RPMI7951 (cell line): ENCODE measurements around the gene ME3. TPM values are rescaled to one million over a fixed set of nuclear protein-coding genes. Genes with fewer than 3 reads are reported as not detected.

ENCODE experiments used
- DNase-seq: peaks from one replicate; pipeline ENCODE4 v3.0.0-alpha.2; 2012; ENCODE audit warnings: low read depth
- total RNA-seq: library from RNA; depleted of rRNA; stranded (reverse); fragments of >200 nt; shearing (Covaris generic); gene quantifications from 2 replicates; pipeline ENCODE4 v1.2.3, GENCODE V29; 2014; rRNA removed

ME3 gene
- total RNA-seq, result 2.8 and 5.5 TPM in 2 replicates

DNA sequence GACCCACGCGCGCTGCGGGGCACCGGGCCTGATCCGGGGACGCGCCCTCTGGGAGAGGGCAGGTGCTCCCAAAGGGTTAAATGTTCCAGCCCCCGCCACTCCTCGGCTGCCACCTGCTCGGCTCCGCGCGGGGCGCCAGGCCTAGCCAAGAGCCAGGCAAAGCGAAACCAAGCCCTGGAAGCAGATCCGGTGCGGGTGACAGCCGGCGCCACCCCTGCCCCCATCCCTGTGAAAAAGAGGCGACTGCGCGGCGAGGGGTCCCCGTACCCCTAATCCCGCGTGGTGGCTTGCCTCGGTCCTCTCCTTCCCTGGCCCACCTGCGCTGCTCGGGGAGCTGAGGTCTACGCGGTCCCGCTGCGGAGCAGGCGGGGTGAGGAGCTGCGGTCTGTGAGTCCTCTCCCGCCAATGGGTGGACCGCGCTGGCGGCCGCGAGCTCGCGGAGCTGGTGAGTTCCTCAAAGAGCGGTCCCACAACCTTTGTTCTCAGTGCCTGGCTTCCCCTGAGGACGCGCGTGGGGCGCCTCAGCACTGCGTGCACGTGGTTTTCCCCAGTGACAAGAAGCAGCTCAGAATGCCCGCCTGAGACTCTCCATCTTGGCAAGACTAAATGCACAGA, at the start of gene ME3:
TSS of gene ME3 (minus strand) at position 610 of the 615 bp plus-strand sequence.
- peak; percentile 49 for DNase-seq

DNA sequence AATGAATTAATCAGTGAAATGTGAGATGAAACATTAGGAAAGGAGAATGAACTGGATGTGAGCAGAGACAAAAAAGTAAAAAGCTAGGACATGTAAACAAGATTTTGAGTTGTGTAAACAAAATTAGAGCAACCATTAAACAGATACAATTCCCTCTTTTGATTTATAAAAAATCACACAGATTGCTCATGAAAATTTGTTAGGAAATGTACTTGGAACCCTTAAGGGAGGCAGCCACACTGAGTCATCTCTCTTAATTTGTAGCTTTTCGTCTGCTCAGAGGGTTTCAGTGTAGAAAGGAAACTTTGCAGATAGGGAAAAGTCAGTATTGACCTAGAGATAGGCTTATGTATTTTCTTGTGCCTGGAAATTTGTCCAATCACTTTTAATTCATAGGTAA, 49.6 kb upstream of the ME3 start:
- DNase-seq, result peak; percentile 64

DNA sequence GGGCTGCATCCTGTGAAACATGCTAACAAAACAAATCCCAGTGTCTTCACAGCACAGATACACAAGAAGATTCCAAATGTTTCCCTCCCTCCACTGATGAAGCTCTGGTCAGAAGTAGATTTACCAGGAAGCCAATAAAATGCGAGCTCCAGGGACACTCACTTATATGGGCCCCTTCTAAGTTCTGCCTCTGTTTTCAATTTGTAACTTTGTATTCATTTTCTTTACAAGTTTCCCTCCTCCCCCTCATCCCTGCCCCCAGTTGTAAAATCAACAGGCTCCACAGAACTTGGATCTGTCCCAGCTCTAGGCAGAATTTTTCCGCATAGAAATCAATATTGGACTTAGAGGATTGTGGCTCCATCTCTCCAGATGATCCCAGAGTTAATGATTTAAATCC, 48.1 kb upstream of the ME3 start:
- DNase-seq, result no peak

DNA sequence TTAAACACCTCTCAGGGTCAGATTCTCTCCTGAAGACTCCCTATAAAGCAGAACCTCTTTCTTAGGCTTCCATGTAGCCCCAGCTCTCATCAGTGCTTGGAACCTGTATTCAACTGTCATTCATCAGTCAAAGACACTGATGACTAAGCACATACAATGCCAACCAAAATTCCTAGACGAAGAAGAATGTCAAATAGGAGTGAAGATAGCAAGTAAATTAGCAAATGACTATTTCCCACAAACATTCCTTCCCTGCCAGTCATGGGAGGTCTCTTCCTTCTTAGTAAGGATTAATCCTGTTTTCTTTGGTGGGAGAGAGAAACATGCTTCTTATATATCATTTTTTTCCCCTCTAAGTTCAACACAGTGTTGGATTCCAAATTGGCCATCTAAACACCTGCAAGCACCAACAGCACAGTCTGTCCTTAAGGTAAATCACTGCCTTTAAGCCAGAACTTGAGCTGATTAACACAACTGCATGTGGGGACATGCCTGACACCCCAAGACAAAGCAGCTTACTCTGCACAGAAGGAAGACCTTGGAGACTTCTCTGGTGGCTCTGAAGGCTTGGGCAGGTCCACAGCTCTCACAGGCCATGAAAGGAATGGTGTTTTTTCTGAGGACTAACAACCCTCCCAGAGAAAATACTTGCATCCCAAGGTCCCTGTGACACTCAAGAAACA, 47.5 kb upstream of the ME3 start:
- peak; percentile 96 for DNase-seq

DNA sequence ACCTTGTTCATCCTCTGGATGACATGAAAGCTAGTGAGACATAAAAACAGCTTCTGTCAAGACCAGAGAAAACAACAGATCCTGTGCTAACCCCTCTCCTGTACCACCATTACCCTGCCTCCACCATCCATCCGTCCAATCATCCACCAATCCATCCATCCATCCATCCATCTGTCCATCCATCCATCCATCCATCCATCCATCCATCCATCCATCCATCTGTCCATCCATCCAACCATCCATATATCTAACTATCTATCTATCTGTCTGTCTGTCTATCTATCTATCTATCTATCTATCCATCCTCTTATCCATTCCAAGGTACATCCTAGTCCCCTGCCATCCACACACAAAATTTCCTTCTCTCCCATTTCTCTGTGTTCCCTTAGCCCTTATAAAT, 46.6 kb upstream of the ME3 start:
- DNase-seq, result no peak

DNA sequence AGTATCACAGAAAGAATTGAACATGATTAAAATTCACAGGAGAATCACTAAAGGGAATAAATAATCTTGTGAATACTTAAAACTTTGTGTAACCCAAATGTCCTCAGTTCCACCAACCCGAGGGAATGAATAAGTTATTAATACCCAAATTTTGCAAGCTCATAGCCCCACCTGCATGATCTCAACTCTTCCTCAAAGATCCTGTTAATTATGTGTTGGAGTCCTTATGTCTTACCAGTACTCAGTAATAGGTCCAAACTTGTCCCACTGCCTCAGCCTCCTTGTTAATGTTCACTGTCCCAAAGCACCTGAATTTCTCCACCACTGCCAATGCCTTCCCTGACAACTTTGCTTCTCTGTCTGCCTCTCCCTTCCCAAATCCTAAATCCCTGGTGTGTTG, 46.1 kb upstream of the ME3 start:
- no peak for DNase-seq

DNA sequence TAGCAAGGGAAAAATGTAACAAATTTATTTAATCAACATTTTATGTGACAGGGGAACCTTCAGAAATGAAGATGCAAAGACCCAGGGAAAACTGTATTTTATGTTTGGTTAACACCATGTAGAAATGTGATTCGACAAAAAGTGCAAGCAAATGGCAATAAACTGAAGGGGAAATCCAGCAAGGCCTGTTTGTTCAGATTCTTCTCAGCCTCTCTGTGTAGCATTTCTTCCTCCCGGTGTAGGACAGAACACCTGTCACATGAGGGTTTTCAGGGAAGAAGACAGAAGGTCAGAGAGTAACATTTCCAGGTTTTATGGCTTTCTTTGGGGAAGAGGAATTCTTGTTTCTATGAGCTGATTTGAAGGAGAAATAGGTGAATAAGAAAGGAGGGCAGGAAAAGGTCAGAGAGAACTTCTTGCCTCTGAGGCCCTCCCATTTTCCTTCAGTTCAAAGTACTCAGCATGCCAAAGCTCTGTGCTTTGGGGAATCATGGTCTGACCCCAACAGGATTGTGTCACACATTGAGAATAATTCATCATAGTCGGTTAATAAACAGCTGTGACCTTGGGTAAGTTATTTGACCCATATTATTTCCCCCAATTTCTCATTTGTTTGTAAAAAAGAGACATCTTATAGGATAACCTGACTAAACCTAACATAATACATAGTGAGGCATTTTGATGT, 45.5 kb upstream of the ME3 start:
- no peak for DNase-seq

DNA sequence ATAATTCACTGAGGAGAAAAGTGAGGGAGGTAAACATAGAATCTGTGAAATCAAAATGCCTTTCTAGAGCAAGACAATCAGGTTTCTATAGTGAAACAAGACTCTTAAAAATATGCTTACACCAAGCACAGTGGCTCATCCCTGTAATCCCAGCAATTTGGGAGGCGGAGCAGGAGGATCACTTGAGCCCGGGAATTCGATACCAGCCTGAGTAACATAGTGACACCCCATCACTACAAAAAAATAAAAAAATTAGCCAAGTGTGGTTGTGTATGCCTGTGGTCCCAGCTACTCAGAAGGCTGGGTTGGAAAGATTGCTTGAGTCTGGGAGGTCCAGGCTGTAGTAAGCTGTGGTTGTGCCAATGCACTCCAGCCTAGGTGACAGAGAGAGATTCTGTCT, 43.2 kb upstream of the ME3 start:
- no peak for DNase-seq

DNA sequence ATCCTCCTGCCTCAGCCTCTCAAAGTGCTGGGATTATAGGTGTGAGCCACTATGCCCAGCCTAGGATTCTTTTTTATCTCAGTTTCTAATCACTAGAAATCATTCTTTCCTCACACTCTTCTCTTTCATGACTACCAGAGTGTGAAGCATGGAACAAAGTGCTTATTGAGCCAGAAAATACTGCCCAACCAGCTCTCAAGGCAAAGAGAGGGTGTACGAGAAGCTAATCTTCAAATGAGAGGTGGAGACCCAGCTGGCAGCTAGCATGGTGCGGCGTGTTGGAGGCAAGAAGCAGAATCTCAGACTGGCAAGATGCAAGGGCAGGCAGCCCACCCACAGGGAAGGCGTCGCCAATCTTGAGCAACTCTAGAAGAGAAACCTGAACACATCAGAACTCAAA, 41.1 kb upstream of the ME3 start:
- no peak for DNase-seq

DNA sequence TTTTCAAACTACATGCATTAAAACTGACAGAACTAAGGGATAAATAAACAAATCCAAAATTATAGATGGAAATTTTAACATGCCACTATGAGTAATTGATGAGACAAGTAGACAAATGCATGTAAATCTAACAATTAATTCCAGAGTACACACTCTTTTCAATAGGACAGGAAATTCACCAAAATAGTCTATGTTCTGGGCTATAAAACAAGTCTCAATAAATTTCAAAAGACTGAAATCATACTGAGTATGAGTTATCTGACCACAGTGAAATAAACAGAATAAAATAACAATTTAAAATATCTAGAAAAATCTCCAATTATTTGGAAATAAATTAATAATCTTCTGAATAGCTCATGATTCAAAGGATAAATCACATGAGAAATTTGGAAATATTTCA, 38.5 kb upstream of the ME3 start:
- DNase-seq, result no peak

DNA sequence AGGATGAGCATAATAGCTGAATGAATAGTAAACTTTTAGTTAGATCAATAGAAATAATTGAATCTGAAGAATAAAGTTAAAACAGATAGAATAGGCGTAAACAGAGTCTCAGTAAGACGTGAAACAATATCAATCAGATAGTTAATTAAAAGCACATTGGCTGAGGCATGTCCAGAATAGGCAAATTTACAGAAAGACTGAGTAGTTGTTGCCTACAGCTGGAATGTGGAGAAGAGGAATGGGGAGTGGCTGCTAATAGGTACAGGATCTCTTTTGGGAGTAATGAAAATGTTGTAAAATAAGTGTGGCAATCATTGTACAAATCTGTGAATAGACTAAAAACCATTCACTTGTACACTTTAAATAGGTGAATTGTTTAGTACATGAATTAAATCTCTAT, 36.3 kb upstream of the ME3 start:
- no peak for DNase-seq

DNA sequence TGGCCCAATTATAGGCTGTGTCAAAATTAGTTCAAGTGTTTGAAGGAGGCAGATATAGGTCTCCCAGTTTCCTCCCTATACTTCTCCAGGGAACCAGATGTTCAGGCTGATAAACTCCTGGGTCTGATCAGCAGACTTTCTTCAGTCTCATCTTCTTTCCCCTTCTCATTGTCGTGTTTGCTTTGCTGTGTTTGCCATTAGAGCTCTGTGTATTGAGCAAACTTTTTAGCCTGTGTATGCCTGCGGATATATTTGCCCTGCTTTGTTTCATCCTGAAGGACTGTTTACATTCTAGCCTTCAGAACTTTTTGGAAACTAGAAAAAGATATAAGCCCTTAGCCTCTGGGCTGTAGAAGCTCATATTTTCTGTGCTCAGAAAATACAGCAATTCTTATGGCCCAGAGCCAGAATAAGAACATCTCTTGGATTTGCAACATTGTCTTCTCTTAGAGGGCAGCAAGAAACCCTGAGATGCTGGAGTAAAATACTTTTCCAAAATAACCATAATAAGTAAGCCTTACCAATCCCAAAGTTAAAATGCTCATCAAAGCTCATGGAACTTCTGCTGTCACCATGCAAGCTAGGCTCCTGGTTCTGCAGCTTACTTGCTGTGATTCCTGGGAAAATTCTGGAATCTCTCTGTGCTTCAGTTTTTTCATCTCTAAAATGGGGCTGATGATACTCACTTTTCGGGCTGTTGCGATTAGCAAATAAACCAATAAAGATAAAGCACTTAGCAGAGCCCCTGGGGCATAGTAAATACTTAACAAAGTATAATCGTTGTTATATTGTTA, 34.1 kb upstream of the ME3 start:
- DNase-seq, result no peak

DNA sequence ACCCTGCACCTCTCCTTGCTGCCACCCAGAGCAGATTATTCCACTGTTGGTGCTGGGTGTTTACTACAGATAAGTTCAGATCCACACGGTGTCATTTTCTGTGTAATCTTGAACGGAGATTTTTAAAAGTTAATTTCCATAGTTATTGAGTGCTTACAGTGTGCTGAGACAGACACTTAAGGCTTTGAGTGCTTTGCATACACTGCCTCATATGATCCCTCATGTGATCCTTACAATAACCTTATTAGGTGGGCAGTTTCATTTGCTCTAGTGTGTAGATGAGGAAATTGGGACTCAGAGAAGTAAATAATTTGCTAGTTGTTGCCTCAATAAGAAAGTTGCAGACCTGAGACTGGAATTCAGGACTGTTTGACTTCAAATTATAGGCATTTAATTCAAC, 32.3 kb upstream of the ME3 start:
- DNase-seq, result no peak

DNA sequence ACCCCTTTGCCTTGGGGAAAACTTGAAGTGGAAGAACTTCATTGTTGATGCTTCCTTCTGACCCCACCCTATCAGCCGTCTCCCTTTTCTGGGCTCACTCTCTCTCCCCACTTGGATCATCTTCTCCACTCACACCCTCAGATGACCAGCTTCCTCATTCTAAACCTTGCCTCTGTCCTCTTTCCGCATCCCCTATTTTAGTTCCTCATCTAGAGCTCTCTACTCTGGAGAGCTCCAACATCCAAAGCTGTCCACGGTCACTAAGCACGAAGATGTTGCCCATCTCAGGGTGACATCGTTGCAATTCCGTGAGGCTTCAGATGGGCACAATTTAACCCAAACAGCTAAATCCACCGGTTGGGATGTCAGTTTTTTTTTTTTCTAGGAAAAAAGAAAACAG, 31.6 kb upstream of the ME3 start:
- no peak for DNase-seq

DNA sequence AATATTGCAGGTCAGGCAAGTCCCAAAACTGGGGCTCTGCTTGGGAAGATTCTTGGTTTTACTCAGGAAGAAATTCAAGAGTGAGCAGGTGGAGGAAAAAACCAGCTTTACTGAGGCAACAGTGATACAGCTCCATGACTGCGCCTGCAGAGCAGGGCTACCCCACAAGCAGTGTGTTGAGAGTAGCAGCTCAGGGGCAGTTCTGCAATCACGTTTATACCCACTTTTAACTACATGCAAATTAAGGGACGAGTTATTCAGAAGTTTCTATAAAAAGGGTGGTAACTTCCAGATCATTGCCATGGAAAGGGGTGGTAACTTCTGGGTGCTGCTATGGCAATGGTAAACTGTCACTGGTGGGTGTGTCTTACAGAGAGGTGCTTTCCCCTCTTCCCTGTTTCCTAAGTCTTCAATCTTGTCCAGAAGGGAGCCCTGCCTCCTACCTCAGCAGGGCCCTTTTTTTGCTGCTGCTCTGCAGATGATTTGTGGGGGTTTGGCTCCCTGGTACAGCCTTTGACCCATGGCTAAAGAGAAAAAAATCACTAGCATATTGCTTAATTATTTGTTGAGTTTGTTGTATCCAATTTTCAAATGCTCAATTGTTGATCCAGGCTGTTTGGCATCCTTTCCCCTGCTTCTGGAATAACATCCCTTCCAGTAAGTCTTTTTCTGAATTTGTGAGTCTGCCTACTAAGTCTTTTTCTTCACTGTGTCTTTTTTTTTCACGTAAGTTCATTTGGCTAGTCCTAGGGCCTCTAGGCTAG, 30.0 kb upstream of the ME3 start:
- no peak for DNase-seq

DNA sequence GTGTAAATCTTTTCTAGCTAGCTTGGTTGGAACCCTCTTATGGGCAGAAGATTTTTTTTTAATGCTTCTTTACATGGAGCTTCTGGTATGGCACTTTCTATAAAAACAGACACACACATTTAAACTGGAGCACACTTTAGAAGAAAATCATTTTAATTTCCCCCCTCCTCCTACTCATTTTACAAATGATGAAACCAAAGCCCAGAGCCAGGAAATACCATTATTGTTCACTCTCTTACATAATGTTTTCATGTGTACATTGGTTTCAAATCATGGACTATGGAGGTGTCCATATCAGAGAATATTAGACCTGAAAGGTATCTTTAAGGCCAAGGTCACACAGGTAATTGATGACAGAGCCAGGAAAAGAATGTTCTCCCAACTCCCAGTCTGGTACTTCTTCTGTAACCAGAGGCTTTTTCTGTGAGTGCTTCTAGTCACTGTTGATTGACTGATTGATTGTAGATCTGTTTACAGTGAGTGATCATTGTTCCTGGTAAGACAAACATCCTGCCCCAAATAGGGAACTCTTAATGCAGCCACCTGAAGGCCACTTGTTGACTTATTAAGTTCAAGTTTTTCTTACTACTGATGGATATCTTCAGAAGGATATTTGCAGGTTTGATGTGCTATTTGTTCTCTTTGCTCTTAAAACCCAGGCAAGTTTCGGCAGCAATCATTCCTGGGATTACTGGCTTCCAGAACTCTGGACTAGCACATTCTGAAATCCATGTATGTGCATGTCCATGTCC, 26.8 kb upstream of the ME3 start:
- DNase-seq, result no peak

DNA sequence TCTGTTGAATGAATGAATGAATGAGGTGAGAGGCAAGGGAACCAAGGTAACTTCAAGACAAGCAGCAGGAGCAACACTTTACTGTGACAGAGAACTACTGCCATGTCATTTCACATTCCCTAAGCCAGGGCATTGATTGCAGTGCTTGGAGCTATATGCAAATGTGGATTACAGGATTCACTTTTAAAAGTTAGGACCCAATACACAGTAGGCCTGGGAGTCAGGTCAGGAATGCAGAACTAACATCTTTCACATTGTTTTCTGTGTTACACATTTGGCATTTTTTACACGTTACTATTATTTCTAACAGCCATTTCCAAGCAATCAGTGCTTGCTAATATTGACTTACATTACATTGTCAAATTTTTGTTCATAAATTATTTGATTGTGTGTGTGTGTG, 26.2 kb upstream of the ME3 start:
- peak; percentile 46 for DNase-seq

DNA sequence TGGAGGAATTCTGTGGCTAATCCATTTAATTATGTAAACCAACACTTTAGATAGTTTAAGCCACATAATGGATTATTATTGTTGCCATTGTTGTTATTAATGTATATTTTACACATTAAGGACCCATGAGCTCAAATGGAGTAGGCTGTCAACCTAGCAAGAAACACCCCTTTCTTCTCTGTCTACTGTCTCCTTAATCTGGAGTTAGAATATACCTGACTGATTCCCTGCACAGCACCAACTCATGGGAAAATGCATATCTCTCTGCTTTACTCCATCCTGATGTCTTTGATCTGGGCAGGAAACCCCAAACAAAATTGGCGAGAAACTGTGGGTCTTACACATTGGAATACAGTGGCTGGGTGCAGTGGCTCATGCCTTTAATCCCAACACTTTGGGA, 24.0 kb upstream of the ME3 start:
- no peak for DNase-seq

DNA sequence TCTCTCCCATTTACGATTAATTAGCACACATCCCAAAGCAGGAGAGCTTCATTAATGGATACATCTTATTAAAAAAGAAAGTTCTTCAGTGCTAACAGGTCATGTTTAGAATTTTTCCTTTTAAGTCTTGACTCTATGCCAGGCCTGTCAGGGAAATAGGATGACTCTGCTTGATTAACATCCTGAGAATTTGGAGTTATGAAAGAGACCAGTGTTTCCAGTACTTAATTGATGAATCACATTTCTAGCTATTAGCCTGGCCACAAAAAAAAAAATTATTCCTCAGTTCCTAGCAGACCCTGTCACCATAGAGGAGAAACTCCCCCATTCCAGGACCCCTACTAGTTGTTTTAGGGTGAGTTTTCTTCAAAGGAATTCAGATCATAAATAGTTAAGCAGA, 23.6 kb upstream of the ME3 start:
- peak; percentile 87 for DNase-seq

DNA sequence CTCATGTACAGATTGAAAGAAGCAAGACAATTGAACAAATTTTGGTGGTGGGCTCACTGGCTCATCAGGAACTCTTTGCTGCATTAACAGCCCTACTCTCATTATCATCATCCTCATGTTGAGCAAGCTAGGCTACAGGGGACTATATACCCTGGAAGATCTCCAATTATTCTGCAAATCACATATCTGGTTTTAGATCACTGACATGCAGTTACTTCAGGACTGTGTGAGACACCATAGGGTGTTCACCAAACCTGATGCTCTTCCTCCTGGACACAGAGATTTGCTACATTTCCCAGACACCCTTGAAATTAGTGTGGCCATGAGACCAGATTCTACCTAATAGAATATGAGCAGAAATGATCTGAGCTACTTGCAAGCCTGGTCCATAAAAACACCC, 23.0 kb upstream of the ME3 start:
- no peak for DNase-seq

DNA sequence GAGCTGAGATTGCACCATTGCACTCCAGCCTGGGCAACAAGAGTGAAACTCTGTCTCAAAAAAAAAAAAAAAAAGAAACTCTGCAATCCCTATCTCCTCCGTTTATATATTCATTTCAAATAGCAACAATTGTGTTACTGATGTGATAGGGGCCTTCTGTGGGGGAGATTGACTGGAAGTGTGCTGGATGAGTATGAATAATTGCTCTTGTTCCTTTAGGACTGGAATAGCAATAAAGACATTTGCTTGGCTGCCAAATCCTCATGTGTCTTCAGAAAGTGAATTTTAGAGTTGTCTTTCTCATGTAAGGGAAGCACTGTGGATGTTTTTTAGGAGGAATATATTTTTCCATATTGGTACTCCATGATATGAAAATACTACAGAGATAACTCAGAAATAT, 21.1 kb upstream of the ME3 start:
- no peak for DNase-seq
